H1 (cell line): ENCODE data around the gene TIMM9. TPM values are rescaled to one million over a fixed set of nuclear protein-coding genes. Genes with fewer than 3 reads are reported as not detected.

Experiments
- ATF3 ChIP-seq: IDR thresholded peaks from 2 replicates; pipeline ENCODE4 v1.6.1; 2011; ENCODE audit warnings: low read depth, mild to moderate bottlenecking, low read length; ENCODE audit not compliant: insufficient read depth
- FOSL1 ChIP-seq: IDR thresholded peaks from 2 replicates; pipeline ENCODE4 v1.6.1; 2011; ENCODE audit warnings: mild to moderate bottlenecking, low read depth, low read length, moderate library complexity; ENCODE audit not compliant: insufficient read depth
- SIN3A ChIP-seq, 2 experiments: IDR thresholded peaks in 1 of 2; conservative IDR thresholded peaks in 1 of 2; 2 replicates each; pipeline ENCODE4 v1.6.1; 2011 to 2012; ENCODE audit warnings: low read length in 2 of 2, improper control_type of control experiment in 1 of 2, low read depth in 1 of 2, mild to moderate bottlenecking in 1 of 2
- polyA plus RNA-seq, 7 experiments: library from polyadenylated mRNA; depleted of rRNA in 3 of 7; stranded (reverse) in 5 of 7; unstranded in 2 of 7; fragments of >200 nt in 5 of 7; fragments of 200-250 nt in 2 of 7; gene quantifications; 1 replicate in 5 of 7; 2 replicates in 1 of 7; 4 replicates in 1 of 7; pipeline versions ENCODE4 v1.2.1 to v1.2.3, GENCODE V29; 2011 to 2013; ENCODE audit warnings: missing spikeins in 2 of 7, mixed read lengths in 2 of 7
- total RNA-seq: library from RNA; stranded (reverse); fragmentation: NEBNext Ultra II Directional; extraction: Animal tissue kit (Norgen Biotek cat#: 25700); gene quantifications from 2 replicates; pipeline ENCODE4 v1.2.1, GENCODE V29; 2021

TIMM9 gene
- total and polyA plus RNA-seq, 2 of the 8 experiments (the other 6 are each of a cell fraction or from before 2014, with no cell fraction given) = 24.0 to 52.2 TPM

DNA sequence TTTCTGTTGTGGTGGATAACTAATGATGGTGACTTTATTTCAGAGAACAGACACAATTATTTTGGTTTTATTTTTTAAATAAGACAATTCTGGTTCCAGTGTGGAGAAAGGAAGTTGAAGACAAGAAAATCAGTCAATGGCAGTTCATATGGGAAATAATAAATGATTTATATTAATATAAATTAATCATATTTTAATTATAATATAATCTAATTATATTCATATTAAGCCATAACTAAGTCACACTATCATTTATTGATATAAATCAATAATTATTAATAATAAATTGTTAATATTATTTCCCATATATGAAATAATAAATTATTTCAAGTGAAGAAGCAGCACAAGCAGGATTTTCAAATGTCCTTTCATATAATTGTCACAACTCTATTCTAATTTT, 28.8 kb downstream of the TIMM9 start (continued):
- TF ChIP-seq SIN3A (conservative IDR thresholded peaks at IDR 0.05 in 1 of 2, IDR thresholded peaks at IDR 0.05 in 1 of 2; ENCODE audit: low read depth in 1 of 2, low read length in 2 of 2) = no peak
- no peak for TF ChIP-seq ATF3
- no peak for TF ChIP-seq FOSL1
- TF ChIP-seq, all 59 proteins: peak for 0
